GM23338 (cell line): Measurements from ENCODE around the gene NDC80. TPM values are rescaled to one million over a fixed set of nuclear protein-coding genes. Genes with fewer than 3 reads are reported as not detected.

Source experiments
- ATAC-seq: fragments of 200-7000 bp; cut with Tn5 transposase; 3 replicates; pipeline ENCODE4 v1.9.1; 2020
- DNase-seq: peaks from one replicate; pipeline ENCODE4 v3.0.0-alpha.2; 2015; ENCODE audit warnings: low spot score
- H2AFZ ChIP-seq: fragments of 200-600 bp; sonication (generic); 2 replicates; pipeline ENCODE4 v1.8.0; 2016; ENCODE audit warnings: antibody characterized with exemption, mild to moderate bottlenecking, moderate library complexity
- H3F3A ChIP-seq: fragments of 200-600 bp; sonication (generic); replicated peaks from 2 replicates; pipeline ENCODE4 v1.8.0; 2017; ENCODE audit warnings: antibody characterized with exemption, mixed run types, low read depth
- H3K27ac ChIP-seq: fragments of 200-600 bp; sonication (generic); 2 replicates; pipeline ENCODE4 v1.6.1; 2016; ENCODE audit warnings: low read depth
- H3K27me3 ChIP-seq: fragments of 200-600 bp; sonication (generic); 2 replicates; pipeline ENCODE4 v1.8.0; 2016; ENCODE audit warnings: mild to moderate bottlenecking, mixed run types, moderate library complexity; ENCODE audit not compliant: insufficient read depth
- H3K36me3 ChIP-seq: fragments of 200-600 bp; sonication (generic); 2 replicates; pipeline ENCODE4 v1.8.0; 2016; ENCODE audit warnings: mild to moderate bottlenecking; ENCODE audit not compliant: insufficient read depth
- H3K4me1 ChIP-seq: fragments of 200-600 bp; sonication (generic); 2 replicates; pipeline ENCODE4 v1.8.0; 2016; ENCODE audit warnings: mild to moderate bottlenecking, moderate library complexity; ENCODE audit not compliant: insufficient read depth
- H3K4me2 ChIP-seq: fragments of 200-600 bp; sonication (generic); 2 replicates; pipeline ENCODE4 v1.7.1; 2017; ENCODE audit warnings: mixed run types
- H3K4me3 ChIP-seq: fragments of 200-600 bp; sonication (generic); 2 replicates; pipeline ENCODE4 v1.6.1; 2016; ENCODE audit warnings: mixed run types
- H3K79me2 ChIP-seq: fragments of 200-600 bp; sonication (generic); replicated peaks from 2 replicates; pipeline ENCODE4 v1.8.0; 2017; ENCODE audit warnings: mild to moderate bottlenecking; ENCODE audit not compliant: insufficient read depth
- H3K9me2 ChIP-seq: fragments of 200-600 bp; sonication (generic); 2 replicates; pipeline ENCODE4 v1.8.0; 2017; ENCODE audit not compliant: insufficient read depth
- H4K20me1 ChIP-seq: fragments of 200-600 bp; sonication (generic); replicated peaks from 2 replicates; pipeline ENCODE4 v1.8.0; 2017; ENCODE audit warnings: mild to moderate bottlenecking; ENCODE audit not compliant: insufficient read depth
- H3K27ac Mint-ChIP-seq: 2 replicates; pipeline ENCODE4 v1.8.0; 2020; ENCODE audit warnings: inconsistent platforms, mild to moderate bottlenecking, moderate library complexity, mixed read lengths
- H3K27me3 Mint-ChIP-seq: 3 replicates; pipeline ENCODE4 v1.8.0; 2022; ENCODE audit warnings: low read depth, mild to moderate bottlenecking, moderate library complexity, mixed read lengths, inconsistent platforms; ENCODE audit not compliant: insufficient read depth, poor library complexity
- H3K36me3 Mint-ChIP-seq: 3 replicates; pipeline ENCODE4 v1.8.0; 2021; ENCODE audit warnings: low read depth, mild to moderate bottlenecking, inconsistent platforms, moderate library complexity, mixed read lengths
- H3K4me1 Mint-ChIP-seq: 3 replicates; pipeline ENCODE4 v1.8.0; 2020; ENCODE audit warnings: mild to moderate bottlenecking, inconsistent platforms, mixed read lengths
- H3K4me3 Mint-ChIP-seq: 3 replicates; pipeline ENCODE4 v1.8.0; 2021; ENCODE audit warnings: moderate library complexity, mild to moderate bottlenecking, inconsistent platforms, mixed read lengths
- H3K9me3 Mint-ChIP-seq: 3 replicates; pipeline ENCODE4 v1.8.0; 2020; ENCODE audit warnings: moderate library complexity, mild to moderate bottlenecking, inconsistent platforms, mixed read lengths
- CREB1 ChIP-seq: fragments of 250-450 bp; sonication (Bioruptor Pico); IDR thresholded peaks from 2 replicates; pipeline ENCODE4 v1.5.0; 2020; ENCODE audit warnings: low read depth, mild to moderate bottlenecking, moderate library complexity
- CTCF ChIP-seq, 2 experiments: fragments of 200-600 bp in 1 of 2; sonication (generic) in 1 of 2; conservative IDR thresholded peaks; 2 replicates each; pipeline versions ENCODE4 v1.5.1 to v1.6.1; 2016 to 2017; ENCODE audit warnings: antibody characterized with exemption in 2 of 2, low read depth in 2 of 2, mild to moderate bottlenecking in 2 of 2, moderate library complexity in 1 of 2
- ETS1 ChIP-seq: IDR thresholded peaks from 2 replicates; pipeline ENCODE4 v1.6.1; 2016; ENCODE audit warnings: antibody characterized with exemption
- EZH2phosphoT487 ChIP-seq: fragments of 200-600 bp; sonication (generic); IDR thresholded peaks from one replicate; pipeline ENCODE4 v1.8.1; 2018; ENCODE audit warnings: antibody characterized with exemption; ENCODE audit not compliant: unreplicated experiment
- JUNB ChIP-seq: IDR thresholded peaks from one replicate; pipeline ENCODE4 v1.6.1; 2016; ENCODE audit warnings: antibody characterized with exemption; ENCODE audit not compliant: unreplicated experiment
- NANOG ChIP-seq: IDR thresholded peaks from 2 replicates; pipeline ENCODE4 v1.6.1; 2016; ENCODE audit warnings: antibody characterized with exemption, borderline replicate concordance
- POLR2AphosphoS5 ChIP-seq: IDR thresholded peaks from 2 replicates; pipeline ENCODE4 v1.6.1; 2016; ENCODE audit warnings: antibody characterized with exemption, low read depth
- REST ChIP-seq: IDR thresholded peaks from one replicate; pipeline ENCODE4 v1.6.1; 2018; ENCODE audit warnings: antibody characterized with exemption; ENCODE audit not compliant: unreplicated experiment
- STAT1 ChIP-seq: IDR thresholded peaks from one replicate; pipeline ENCODE4 v1.6.1; 2016; ENCODE audit warnings: antibody characterized with exemption; ENCODE audit not compliant: unreplicated experiment
- ZNF114 ChIP-seq: fragments of 250-450 bp; sonication (Bioruptor Pico); IDR thresholded peaks from 2 replicates; pipeline ENCODE4 v1.5.0; 2020; ENCODE audit warnings: mild to moderate bottlenecking, moderate library complexity
- ZNF331 ChIP-seq: fragments of 250-450 bp; sonication (Bioruptor Pico); IDR thresholded peaks from 2 replicates; pipeline ENCODE4 v1.5.0; 2020; ENCODE audit warnings: low read depth, mild to moderate bottlenecking, moderate library complexity
- polyA plus RNA-seq: library from polyadenylated mRNA; unstranded; fragments of >200 nt; fragmentation: Nextera tagmentation; extraction: Ambion mirVana; gene quantifications from 2 replicates; pipeline ENCODE4 v1.2.1, GENCODE V29; 2016
- total RNA-seq: library from RNA; depleted of rRNA; stranded (reverse); fragments of >200 nt; shearing (Covaris generic); gene quantifications from 2 replicates; pipeline ENCODE4 v1.2.3, GENCODE V29; 2014

Gene NDC80
- total and polyA plus RNA-seq, 2 experiments from 2014 or later: 36.6 to 58.4 TPM

- H3K36me3 Mint-ChIP-seq: peaks cover 33% of the 10 kb centered on the region
- no peak for TF ChIP-seq EZH2phosphoT487
- TF ChIP-seq CREB1 (CRISPR knock-in tag): no peak
- no peak for TF ChIP-seq POLR2AphosphoS5
- TF ChIP-seq ZNF331 (CRISPR knock-in tag): no peak
- no peak for TF ChIP-seq ETS1
- TF ChIP-seq NANOG: no peak
- TF ChIP-seq ZNF114: no peak
- Histone ChIP-seq H3K36me3 (peaks cover 15% of the 10 kb centered on the region), H3K9me2 (no peaks in the 10 kb centered on the region), H3K27ac (no peak overlapping the region), H2AFZ (no peak overlapping the region), H3K4me2 (no peak overlapping the region), H3K4me3 (no peak overlapping the region), H3K27me3 (no peaks in the 10 kb centered on the region), H3K4me1 (no peaks in the 10 kb centered on the region), H3F3A (no peaks in the 10 kb centered on the region), H4K20me1 (peaks cover 7% of the 10 kb centered on the region; the same call in 1 of the 2 replicates), H3K79me2 (no peaks in the 10 kb centered on the region)
- no peaks in the 10 kb centered on the region for H3K4me1 Mint-ChIP-seq
- no peaks in the 10 kb centered on the region; the same call in 2 of the 3 replicates for H3K9me3 Mint-ChIP-seq
- ATAC-seq: no peak
- H3K27ac Mint-ChIP-seq: no peak overlapping the region
- no peak for DNase-seq
- peaks cover 4% of the 10 kb centered on the region for H3K27me3 Mint-ChIP-seq
- H3K4me3 Mint-ChIP-seq: no peak overlapping the region
Measured at GRCh38 chr18:2617401-2617998, 46.1 kb downstream of the NDC80 start.

- no peak overlapping the region for H3K4me3 Mint-ChIP-seq
- Histone ChIP-seq H3K27me3 (no peaks in the 10 kb centered on the region), H3F3A (no peaks in the 10 kb centered on the region), H3K4me3 (no peak overlapping the region), H4K20me1 (peaks cover 3% of the 10 kb centered on the region; the same call in 1 of the 2 replicates), H3K4me1 (no peaks in the 10 kb centered on the region), H3K9me2 (no peaks in the 10 kb centered on the region), H3K4me2 (no peak overlapping the region), H3K27ac (no peak overlapping the region), H3K79me2 (no peaks in the 10 kb centered on the region), H3K36me3 (peaks cover 11% of the 10 kb centered on the region), H2AFZ (no peak overlapping the region)
- H3K9me3 Mint-ChIP-seq: no peaks in the 10 kb centered on the region; the same call in 2 of the 3 replicates
- H3K27ac Mint-ChIP-seq: no peak overlapping the region
- H3K27me3 Mint-ChIP-seq: peaks cover 4% of the 10 kb centered on the region
- ATAC-seq: no peak
- H3K4me1 Mint-ChIP-seq: no peaks in the 10 kb centered on the region
- no peak for DNase-seq
- H3K36me3 Mint-ChIP-seq: peaks cover 28% of the 10 kb centered on the region
- TF ChIP-seq ZNF331 (CRISPR knock-in tag): no peak
- TF ChIP-seq NANOG: no peak
- no peak for TF ChIP-seq REST
- no peak for TF ChIP-seq ZNF114
- TF ChIP-seq CREB1 (CRISPR knock-in tag): no peak
- no peak for TF ChIP-seq EZH2phosphoT487
- TF ChIP-seq CTCF (conservative IDR thresholded peaks at IDR 0.05; ENCODE audit: low read depth in 2 of 2): no peak
- no peak for TF ChIP-seq JUNB
- TF ChIP-seq STAT1: no peak
Measured at GRCh38 chr18:2618009-2618408, 46.7 kb downstream of the NDC80 start.
